Stomach (tissue), 4 donors: Measurements from ENCODE around the gene CDK5R2.

Experiments used
- EP300 ChIP-seq: sonication (generic); formaldehyde crosslinking; IDR thresholded peaks from one replicate; pipeline ENCODE4 v1.6.1; 2017; ENCODE audit warnings: antibody characterized with exemption
- POLR2A ChIP-seq, 4 donors: fragments of 450-650 bp; IDR thresholded peaks; one replicate each; pipeline ENCODE4 v1.6.1; 2016; ENCODE audit warnings: antibody characterized with exemption in 4 of 4, control low read depth in 2 of 4, mild to moderate bottlenecking in 1 of 4, moderate library complexity in 1 of 4
- TF ChIP-seq, protein P1 (sequence below), 7 experiments: fragments of 450-650 bp in 4 of 7; fragments of 200-600 bp in 3 of 7; sonication (generic) in 3 of 7; IDR thresholded peaks; one replicate each; pipeline ENCODE4 v1.5.1; 2016 to 2019; ENCODE audit warnings: antibody characterized with exemption in 7 of 7, control low read depth in 2 of 7, mild to moderate bottlenecking in 1 of 7

- TF ChIP-seq POLR2A (IDR thresholded peaks at IDR 0.05) (no peak), EP300 (no peak)
- TF ChIP-seq, protein P1, sequence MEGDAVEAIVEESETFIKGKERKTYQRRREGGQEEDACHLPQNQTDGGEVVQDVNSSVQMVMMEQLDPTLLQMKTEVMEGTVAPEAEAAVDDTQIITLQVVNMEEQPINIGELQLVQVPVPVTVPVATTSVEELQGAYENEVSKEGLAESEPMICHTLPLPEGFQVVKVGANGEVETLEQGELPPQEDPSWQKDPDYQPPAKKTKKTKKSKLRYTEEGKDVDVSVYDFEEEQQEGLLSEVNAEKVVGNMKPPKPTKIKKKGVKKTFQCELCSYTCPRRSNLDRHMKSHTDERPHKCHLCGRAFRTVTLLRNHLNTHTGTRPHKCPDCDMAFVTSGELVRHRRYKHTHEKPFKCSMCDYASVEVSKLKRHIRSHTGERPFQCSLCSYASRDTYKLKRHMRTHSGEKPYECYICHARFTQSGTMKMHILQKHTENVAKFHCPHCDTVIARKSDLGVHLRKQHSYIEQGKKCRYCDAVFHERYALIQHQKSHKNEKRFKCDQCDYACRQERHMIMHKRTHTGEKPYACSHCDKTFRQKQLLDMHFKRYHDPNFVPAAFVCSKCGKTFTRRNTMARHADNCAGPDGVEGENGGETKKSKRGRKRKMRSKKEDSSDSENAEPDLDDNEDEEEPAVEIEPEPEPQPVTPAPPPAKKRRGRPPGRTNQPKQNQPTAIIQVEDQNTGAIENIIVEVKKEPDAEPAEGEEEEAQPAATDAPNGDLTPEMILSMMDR (IDR thresholded peaks at IDR 0.05): peak in 3 of 7 experiments; percentile 19 to 53 (median 31)
These were observed 43.8 kb downstream of the CDK5R2 start for GRCh38 chr2:219003267-219003634.
